ENCODE results near the gene ANKRD6.

- TF ChIP-seq, protein P1, sequence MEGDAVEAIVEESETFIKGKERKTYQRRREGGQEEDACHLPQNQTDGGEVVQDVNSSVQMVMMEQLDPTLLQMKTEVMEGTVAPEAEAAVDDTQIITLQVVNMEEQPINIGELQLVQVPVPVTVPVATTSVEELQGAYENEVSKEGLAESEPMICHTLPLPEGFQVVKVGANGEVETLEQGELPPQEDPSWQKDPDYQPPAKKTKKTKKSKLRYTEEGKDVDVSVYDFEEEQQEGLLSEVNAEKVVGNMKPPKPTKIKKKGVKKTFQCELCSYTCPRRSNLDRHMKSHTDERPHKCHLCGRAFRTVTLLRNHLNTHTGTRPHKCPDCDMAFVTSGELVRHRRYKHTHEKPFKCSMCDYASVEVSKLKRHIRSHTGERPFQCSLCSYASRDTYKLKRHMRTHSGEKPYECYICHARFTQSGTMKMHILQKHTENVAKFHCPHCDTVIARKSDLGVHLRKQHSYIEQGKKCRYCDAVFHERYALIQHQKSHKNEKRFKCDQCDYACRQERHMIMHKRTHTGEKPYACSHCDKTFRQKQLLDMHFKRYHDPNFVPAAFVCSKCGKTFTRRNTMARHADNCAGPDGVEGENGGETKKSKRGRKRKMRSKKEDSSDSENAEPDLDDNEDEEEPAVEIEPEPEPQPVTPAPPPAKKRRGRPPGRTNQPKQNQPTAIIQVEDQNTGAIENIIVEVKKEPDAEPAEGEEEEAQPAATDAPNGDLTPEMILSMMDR (conservative IDR thresholded peaks at IDR 0.05; ENCODE audit: low read length) = no peak
- no peak for TF ChIP-seq EZH2phosphoT487 (IDR thresholded peaks at IDR 0.05; ENCODE audit: borderline replicate concordance, low read depth, low read length)
These were observed 247.2 kb downstream of the ANKRD6 start for GRCh38 chr6:89680150-89680549.
